ENCODE measurements around the gene TTLL5. TPM values are rescaled to one million over a fixed set of nuclear protein-coding genes. Genes with fewer than 3 reads are reported as not detected.

The TTLL5 gene
- total and polyA plus RNA-seq, 3 experiments from 2014 or later: 12.5 to 35.1 (median 33.7) TPM

DNA sequence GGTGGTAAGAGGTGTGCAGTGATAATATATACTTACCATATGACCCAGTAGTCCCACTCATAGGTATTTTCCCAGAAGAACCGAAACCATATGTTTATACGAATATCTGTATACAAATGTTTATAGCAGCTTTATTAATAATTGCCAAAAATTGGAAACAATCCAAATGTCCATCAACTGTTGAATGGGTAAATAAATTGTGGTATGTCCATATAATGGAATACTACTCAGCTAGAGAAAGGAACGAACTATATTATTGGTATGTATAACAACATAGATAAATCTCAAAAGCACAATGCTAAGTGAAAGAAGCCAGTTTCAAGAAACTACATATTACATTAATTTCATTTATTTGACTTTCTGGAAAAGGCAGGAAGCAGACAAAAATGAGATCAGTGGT lies 66.1 kb downstream of the TTLL5 start:
- H3K9me3 ChIP-seq (ENCODE audit: low read length): no peaks in the 10 kb centered on the region
- H3K27me3 ChIP-seq (ENCODE audit: insufficient read depth, low read length, poor library complexity, severe bottlenecking): no peaks in the 10 kb centered on the region
- Mint-ChIP-seq H3K4me1 (peaks cover 5 to 12% (median 8%) of the 10 kb centered on the region in 3 donors), H3K27me3 (no peaks in the 10 kb centered on the region), H3K9me3 (peaks cover 0 to 10% (median 0%) of the 10 kb centered on the region in 5 donors), H3K27ac (no peak overlapping the region), H3K4me3 (no peak overlapping the region), H3K36me3 (peaks cover 22 to 51% (median 32%) of the 10 kb centered on the region in 3 donors)
- CTCF ChIA-PET: interaction anchor here (1.6 kb wide), 1 partner anchor 255 kb away, joined by 4 read pairs; the partner anchor contains the start of gene TGFB3
- no peak overlapping the region for H3K27ac ChIP-seq (ENCODE audit: low read depth, low read length)
- POLR2A ChIA-PET: no interaction called here
- H3K4me3 ChIP-seq (ENCODE audit: low read length): no peak overlapping the region
- H3K36me3 ChIP-seq (ENCODE audit: insufficient read depth, low read length): no peaks in the 10 kb centered on the region
- no peaks in the 10 kb centered on the region for H3K4me1 ChIP-seq (ENCODE audit: insufficient read depth, low read length)
- no peak for DNase-seq

DNA sequence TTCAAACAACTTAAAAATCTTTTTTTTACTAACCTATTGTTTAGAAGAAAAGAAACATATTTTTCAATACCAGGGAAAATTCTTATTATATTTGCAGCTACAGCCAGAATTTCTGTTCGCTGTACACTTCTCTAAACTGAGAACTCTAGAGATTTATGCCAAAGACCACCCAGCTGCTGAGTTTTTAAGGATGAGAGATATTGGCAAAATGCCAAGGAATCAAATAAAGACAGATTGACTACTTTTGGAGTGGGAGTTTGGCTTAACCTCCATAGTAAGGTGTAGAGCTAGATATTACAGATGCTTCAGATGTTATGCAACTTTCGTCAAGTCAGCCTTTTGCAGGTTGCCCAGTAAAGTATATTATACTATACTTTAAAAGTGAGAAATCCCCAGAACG lies 71.8 kb downstream of the TTLL5 start:
- Mint-ChIP-seq H3K27ac (no peak overlapping the region), H3K4me3 (no peak overlapping the region), H3K36me3 (peaks cover 3 to 50% (median 32%) of the 10 kb centered on the region in 3 donors), H3K27me3 (no peaks in the 10 kb centered on the region), H3K4me1 (no peaks in the 10 kb centered on the region), H3K9me3 (no peaks in the 10 kb centered on the region)
- peaks cover 6% of the 10 kb centered on the region for H3K36me3 ChIP-seq (ENCODE audit: insufficient read depth, low read length)
- H3K9me3 ChIP-seq (ENCODE audit: low read length): no peaks in the 10 kb centered on the region
- no peaks in the 10 kb centered on the region for H3K27me3 ChIP-seq (ENCODE audit: insufficient read depth, low read length, poor library complexity, severe bottlenecking)
- ChIA-PET CTCF (no interaction called here), POLR2A (no interaction called here)
- DNase-seq: no peak
- no peaks in the 10 kb centered on the region for H3K4me1 ChIP-seq (ENCODE audit: insufficient read depth, low read length)
- H3K4me3 ChIP-seq (ENCODE audit: low read length): no peak overlapping the region
- H3K27ac ChIP-seq (ENCODE audit: low read depth, low read length): no peak overlapping the region

- H3K4me3 Mint-ChIP-seq: no peak overlapping the region
- Histone ChIP-seq H3K27me3 (ENCODE audit: insufficient read depth, low read length, poor library complexity, severe bottlenecking) (no peaks in the 10 kb centered on the region), H3K4me3 (ENCODE audit: low read length) (no peak overlapping the region), H3K9me3 (ENCODE audit: low read length) (no peaks in the 10 kb centered on the region), H3K4me1 (ENCODE audit: insufficient read depth, low read length) (no peaks in the 10 kb centered on the region), H3K27ac (ENCODE audit: low read depth, low read length) (no peak overlapping the region), H3K36me3 (ENCODE audit: insufficient read depth, low read length) (peaks cover 6% of the 10 kb centered on the region)
- no peaks in the 10 kb centered on the region for H3K4me1 Mint-ChIP-seq
- CTCF ChIA-PET: no interaction called here
- DNase-seq: no peak
- no peaks in the 10 kb centered on the region for H3K27me3 Mint-ChIP-seq
- POLR2A ChIA-PET: interaction anchor here (0.5 kb wide), 1 partner anchor 35 kb away, joined by 6 read pairs; no protein-coding TSS in a partner anchor
- no peak overlapping the region for H3K27ac Mint-ChIP-seq
- no peaks in the 10 kb centered on the region for H3K9me3 Mint-ChIP-seq
- H3K36me3 Mint-ChIP-seq: peaks cover 5 to 53% (median 37%) of the 10 kb centered on the region in 3 donors
Observed at GRCh38 chr14:75734854-75735253, 73.8 kb downstream of the TTLL5 start.

DNA sequence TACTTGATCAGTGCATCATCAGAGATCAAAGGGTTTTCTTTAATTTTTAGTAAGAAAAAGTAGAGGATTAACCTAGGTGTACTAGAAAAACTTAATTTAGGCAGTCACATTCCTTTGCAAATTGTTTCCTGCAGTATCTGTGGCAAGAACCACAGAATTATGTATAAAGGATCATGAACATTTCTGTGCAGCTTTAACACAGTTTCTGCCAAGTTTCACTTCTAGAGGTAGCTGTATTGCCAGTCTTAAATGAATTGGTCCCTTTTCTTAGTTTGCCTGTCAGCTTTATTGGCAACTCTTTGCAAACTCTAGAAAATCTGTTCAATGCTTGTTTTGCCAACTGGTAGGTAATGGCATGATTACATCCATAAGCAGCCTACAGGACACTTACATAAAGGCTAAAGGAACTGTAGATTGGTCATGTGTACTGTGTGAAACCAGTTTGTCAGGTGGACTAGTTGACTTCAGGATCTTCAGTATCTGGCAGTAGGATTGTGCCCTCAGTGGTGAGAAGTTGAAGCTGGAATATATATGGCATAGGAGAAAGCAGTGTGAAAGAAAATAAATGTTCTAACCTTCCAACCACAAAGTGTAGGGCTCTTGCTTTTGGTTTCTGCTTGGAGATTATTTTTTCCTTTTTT lies 75.9 kb downstream of the TTLL5 start:
- peaks cover 6% of the 10 kb centered on the region for H3K36me3 ChIP-seq (ENCODE audit: insufficient read depth, low read length)
- H3K4me1 Mint-ChIP-seq: no peaks in the 10 kb centered on the region
- POLR2A ChIA-PET: no interaction called here
- no peaks in the 10 kb centered on the region for H3K9me3 Mint-ChIP-seq
- H3K36me3 Mint-ChIP-seq: peaks cover 9 to 46% (median 37%) of the 10 kb centered on the region in 3 donors
- CTCF ChIA-PET: no interaction called here
- no peak overlapping the region for H3K27ac Mint-ChIP-seq
- no peaks in the 10 kb centered on the region for H3K9me3 ChIP-seq (ENCODE audit: low read length)
- H3K4me1 ChIP-seq (ENCODE audit: insufficient read depth, low read length): no peaks in the 10 kb centered on the region
- no peaks in the 10 kb centered on the region for H3K27me3 ChIP-seq (ENCODE audit: insufficient read depth, low read length, poor library complexity, severe bottlenecking)
- no peak overlapping the region for H3K4me3 Mint-ChIP-seq
- no peak overlapping the region for H3K27ac ChIP-seq (ENCODE audit: low read depth, low read length)
- no peak for DNase-seq
- H3K27me3 Mint-ChIP-seq: no peaks in the 10 kb centered on the region
- no peak overlapping the region for H3K4me3 ChIP-seq (ENCODE audit: low read length)

- no peaks in the 10 kb centered on the region for H3K4me1 Mint-ChIP-seq
- no peak overlapping the region for H3K4me3 ChIP-seq (ENCODE audit: low read length)
- no peaks in the 10 kb centered on the region for H3K4me1 ChIP-seq (ENCODE audit: insufficient read depth, low read length)
- CTCF ChIA-PET: no interaction called here
- no peak overlapping the region for H3K27ac ChIP-seq (ENCODE audit: low read depth, low read length)
- H3K27me3 Mint-ChIP-seq: no peaks in the 10 kb centered on the region
- H3K9me3 ChIP-seq (ENCODE audit: low read length): no peaks in the 10 kb centered on the region
- no peaks in the 10 kb centered on the region for H3K9me3 Mint-ChIP-seq
- peaks cover 13 to 45% (median 35%) of the 10 kb centered on the region in 3 donors for H3K36me3 Mint-ChIP-seq
- H3K36me3 ChIP-seq (ENCODE audit: insufficient read depth, low read length): peaks cover 6% of the 10 kb centered on the region
- no peaks in the 10 kb centered on the region for H3K27me3 ChIP-seq (ENCODE audit: insufficient read depth, low read length, poor library complexity, severe bottlenecking)
- H3K4me3 Mint-ChIP-seq: no peak overlapping the region
- POLR2A ChIA-PET: no interaction called here
- DNase-seq: no peak
- no peak overlapping the region for H3K27ac Mint-ChIP-seq
Observed at GRCh38 chr14:75738192-75738591, 77.1 kb downstream of the TTLL5 start.

- Histone ChIP-seq H3K4me1 (ENCODE audit: insufficient read depth, low read length) (no peaks in the 10 kb centered on the region), H3K27me3 (ENCODE audit: insufficient read depth, low read length, poor library complexity, severe bottlenecking) (no peaks in the 10 kb centered on the region), H3K4me3 (ENCODE audit: low read length) (no peak overlapping the region), H3K36me3 (ENCODE audit: insufficient read depth, low read length) (no peaks in the 10 kb centered on the region), H3K27ac (ENCODE audit: low read depth, low read length) (no peak overlapping the region), H3K9me3 (ENCODE audit: low read length) (no peaks in the 10 kb centered on the region)
- ChIA-PET POLR2A (no interaction called here), CTCF (no interaction called here)
- Mint-ChIP-seq H3K36me3 (peaks cover 46 to 52% (median 51%) of the 10 kb centered on the region in 3 donors), H3K9me3 (peaks cover 5 to 10% (median 7%) of the 10 kb centered on the region in 5 donors), H3K27me3 (peaks cover 0 to 1% of the 10 kb centered on the region in 2 donors), H3K4me3 (no peak overlapping the region), H3K27ac (no peak overlapping the region), H3K4me1 (no peaks in the 10 kb centered on the region)
- no peak for DNase-seq
Observed at GRCh38 chr14:75742867-75743266, 81.8 kb downstream of the TTLL5 start.

DNA sequence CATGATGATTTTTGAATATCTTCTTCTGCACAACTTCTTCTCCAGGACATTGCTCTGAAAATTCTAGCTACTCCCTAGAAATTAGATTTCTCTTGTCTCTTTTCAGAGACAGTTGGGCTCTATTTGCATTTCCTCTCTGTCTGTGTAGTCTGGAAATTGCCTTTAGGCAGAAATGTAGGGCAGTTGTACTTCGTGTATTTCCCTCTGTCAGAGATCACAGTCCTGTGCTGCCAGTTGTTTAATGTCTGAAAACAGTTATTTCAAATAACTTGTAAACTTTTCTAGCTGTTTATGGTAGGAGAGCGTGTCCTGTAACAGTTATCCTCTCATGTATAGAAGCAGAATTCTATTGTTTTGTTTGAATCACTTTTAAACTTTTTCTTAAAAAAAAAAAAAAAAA lies 86.9 kb downstream of the TTLL5 start:
- H3K4me3 ChIP-seq (ENCODE audit: low read length): no peak overlapping the region
- CTCF ChIA-PET: no interaction called here
- no peak overlapping the region for H3K4me3 Mint-ChIP-seq
- H3K4me1 Mint-ChIP-seq: no peaks in the 10 kb centered on the region
- H3K27me3 ChIP-seq (ENCODE audit: insufficient read depth, low read length, poor library complexity, severe bottlenecking): no peaks in the 10 kb centered on the region
- no peaks in the 10 kb centered on the region for H3K4me1 ChIP-seq (ENCODE audit: insufficient read depth, low read length)
- DNase-seq: no peak
- no peak overlapping the region for H3K27ac ChIP-seq (ENCODE audit: low read depth, low read length)
- peaks cover 0 to 1% of the 10 kb centered on the region in 2 donors for H3K27me3 Mint-ChIP-seq
- POLR2A ChIA-PET: no interaction called here
- H3K36me3 ChIP-seq (ENCODE audit: insufficient read depth, low read length): no peaks in the 10 kb centered on the region
- peaks cover 5 to 11% (median 7%) of the 10 kb centered on the region in 5 donors for H3K9me3 Mint-ChIP-seq
- H3K9me3 ChIP-seq (ENCODE audit: low read length): no peaks in the 10 kb centered on the region
- H3K27ac Mint-ChIP-seq: no peak overlapping the region
- peaks cover 52 to 82% (median 60%) of the 10 kb centered on the region in 3 donors for H3K36me3 Mint-ChIP-seq

- H3K27ac ChIP-seq (ENCODE audit: low read depth, low read length): no peak overlapping the region
- Mint-ChIP-seq H3K9me3 (peaks cover 5 to 11% (median 7%) of the 10 kb centered on the region in 5 donors), H3K27me3 (peaks cover 0 to 1% of the 10 kb centered on the region in 2 donors), H3K36me3 (peaks cover 51 to 82% (median 59%) of the 10 kb centered on the region in 3 donors), H3K27ac (no peak overlapping the region), H3K4me3 (no peak overlapping the region), H3K4me1 (no peaks in the 10 kb centered on the region)
- no peaks in the 10 kb centered on the region for H3K4me1 ChIP-seq (ENCODE audit: insufficient read depth, low read length)
- POLR2A ChIA-PET: no interaction called here
- CTCF ChIA-PET: no interaction called here
- DNase-seq: no peak
- H3K36me3 ChIP-seq (ENCODE audit: insufficient read depth, low read length): no peaks in the 10 kb centered on the region
- H3K27me3 ChIP-seq (ENCODE audit: insufficient read depth, low read length, poor library complexity, severe bottlenecking): no peaks in the 10 kb centered on the region
- no peaks in the 10 kb centered on the region for H3K9me3 ChIP-seq (ENCODE audit: low read length)
- no peak overlapping the region for H3K4me3 ChIP-seq (ENCODE audit: low read length)
Observed at GRCh38 chr14:75748336-75748735, 87.3 kb downstream of the TTLL5 start.
